Stimulated activated CD4-positive, alpha-beta T cell treated with anti-CD3 and anti-CD28 coated beads, Interleukin-15, amount 100 ng/mL, for 1 hour (primary cell): Measurements from ENCODE around the gene TARDBP.
"Not testable (repeated sequence)": the region's sequence is repeated elsewhere in the genome, so short reads cannot be mapped to it uniquely, and the experiment has no call there.

Experiments
- DNase-seq, 2 donors: peaks; one replicate each; pipeline ENCODE4 v3.0.0-alpha.2; 2020; ENCODE audit warnings: low read depth in 1 of 2, low spot score in 1 of 2

TARDBP gene

GRCh38 chr1:10992004-10992403 is 20.4 kb upstream of the TARDBP start:
- not testable (repeated sequence) for DNase-seq

- DNase-seq = no peak
These were observed 19.6 kb upstream of the TARDBP start for GRCh38 chr1:10992864-10993263.

- DNase-seq = no peak
These were observed 16.4 kb upstream of the TARDBP start for GRCh38 chr1:10996100-10996499.

- no peak for DNase-seq
These were observed 11.9 kb upstream of the TARDBP start for GRCh38 chr1:11000526-11000925.

GRCh38 chr1:11013160-11013531 is 692 bp downstream of the TARDBP start:
- DNase-seq = no peak

- not testable (repeated sequence) for DNase-seq
These were observed 6.9 kb downstream of the TARDBP start for GRCh38 chr1:11019358-11019757.

GRCh38 chr1:11019971-11020370 is 7.5 kb downstream of the TARDBP start:
- DNase-seq = no peak

- no peak for DNase-seq
These were observed 10.7 kb downstream of the TARDBP start for GRCh38 chr1:11023201-11023600.

- DNase-seq = no peak
These were observed 11.9 kb downstream of the TARDBP start for GRCh38 chr1:11024154-11024873.

GRCh38 chr1:11024874-11025203 is 12.4 kb downstream of the TARDBP start:
- DNase-seq = no peak

GRCh38 chr1:11025618-11026017 is 13.2 kb downstream of the TARDBP start:
- DNase-seq = no peak

GRCh38 chr1:11026052-11026451 is 13.6 kb downstream of the TARDBP start:
- DNase-seq = no peak

- no peak for DNase-seq
These were observed 14.4 kb downstream of the TARDBP start for GRCh38 chr1:11026903-11027302.

GRCh38 chr1:11027316-11027715 is 14.9 kb downstream of the TARDBP start:
- no peak for DNase-seq

- no peak for DNase-seq
These were observed 15.6 kb downstream of the TARDBP start for GRCh38 chr1:11028018-11028417.

- no peak for DNase-seq
These were observed 18.4 kb downstream of the TARDBP start for GRCh38 chr1:11030865-11031264.

GRCh38 chr1:11031624-11032262 is 19.3 kb downstream of the TARDBP start:
- no peak for DNase-seq

GRCh38 chr1:11037019-11037739 is 24.7 kb downstream of the TARDBP start:
- not testable (repeated sequence) for DNase-seq

- DNase-seq = peak; percentile 78 to 79
These were observed 25.3 kb downstream of the TARDBP start for GRCh38 chr1:11037740-11038182.

GRCh38 chr1:11039351-11040104 is 27.1 kb downstream of the TARDBP start:
- no peak for DNase-seq

- not testable (repeated sequence) for DNase-seq
These were observed 27.6 kb downstream of the TARDBP start for GRCh38 chr1:11040105-11040429.

- no peak for DNase-seq
These were observed 28.6 kb downstream of the TARDBP start for GRCh38 chr1:11041048-11041447.
